Neuronal stem cell (in vitro differentiated cells): ENCODE data around the gene ASCC2. TPM values are rescaled to one million over a fixed set of nuclear protein-coding genes. Genes with fewer than 3 reads are reported as not detected.

ENCODE experiments used
- DNase-seq: peaks from one replicate; pipeline ENCODE4 v3.0.0-alpha.2; 2013; ENCODE audit warnings: low spot score
- H2AFZ ChIP-seq: one replicate; pipeline ENCODE4 v1.6.1; 2013; ENCODE audit warnings: mild to moderate bottlenecking, low read length, inconsistent platforms
- H2AK5ac ChIP-seq: 2 replicates; pipeline ENCODE4 v1.6.1; 2013; ENCODE audit warnings: low read depth, mild to moderate bottlenecking, inconsistent platforms, low read length, moderate library complexity, mixed read lengths
- H2BK120ac ChIP-seq: 2 replicates; pipeline ENCODE4 v1.6.1; 2013; ENCODE audit warnings: low read depth, mild to moderate bottlenecking, inconsistent platforms, low read length, moderate library complexity, mixed read lengths
- H2BK12ac ChIP-seq: one replicate; pipeline ENCODE4 v1.6.1; 2013; ENCODE audit warnings: low read length, inconsistent platforms
- H2BK15ac ChIP-seq: 2 replicates; pipeline ENCODE4 v1.6.1; 2013; ENCODE audit warnings: mild to moderate bottlenecking, low read length, inconsistent platforms, mixed read lengths
- H2BK5ac ChIP-seq: one replicate; pipeline ENCODE4 v1.6.1; 2013; ENCODE audit warnings: inconsistent platforms, mild to moderate bottlenecking, low read length, moderate library complexity
- H3K14ac ChIP-seq: one replicate; pipeline ENCODE4 v1.6.1; 2013; ENCODE audit warnings: low read length, inconsistent platforms
- H3K18ac ChIP-seq: 2 replicates; pipeline ENCODE4 v1.6.1; 2013; ENCODE audit warnings: low read length, inconsistent platforms
- H3K23ac ChIP-seq: 2 replicates; pipeline ENCODE4 v1.6.1; 2013; ENCODE audit warnings: low read depth, mild to moderate bottlenecking, mixed read lengths, low read length, inconsistent platforms; ENCODE audit not compliant: poor library complexity
- H3K27ac ChIP-seq: replicated peaks from 3 replicates; pipeline ENCODE4 v1.5.1; 2013; ENCODE audit warnings: low read length, inconsistent platforms
- H3K27me3 ChIP-seq, 3 experiments: 2 replicates each; pipeline ENCODE4 v1.6.1; 2013; ENCODE audit warnings: low read length in 3 of 3, mild to moderate bottlenecking in 2 of 3, inconsistent platforms in 1 of 3, low read depth in 1 of 3, mixed read lengths in 1 of 3, moderate library complexity in 1 of 3; ENCODE audit not compliant: control insufficient read depth in 3 of 3, insufficient read depth in 3 of 3
- H3K36me3 ChIP-seq, 2 donors: replicated peaks in 1 of 2; 2 replicates each; pipeline ENCODE4 v1.6.1; 2013; ENCODE audit warnings: low read length in 2 of 2; ENCODE audit not compliant: control insufficient read depth in 2 of 2, insufficient read depth in 2 of 2
- H3K4ac ChIP-seq: 2 replicates; pipeline ENCODE4 v1.6.1; 2013; ENCODE audit warnings: inconsistent platforms, mild to moderate bottlenecking, low read length, moderate library complexity
- H3K4me1 ChIP-seq, 2 donors: 1 replicate in 1 of 2; 2 replicates in 1 of 2; pipeline ENCODE4 v1.6.1; 2013; ENCODE audit warnings: low read length in 2 of 2, low read depth in 1 of 2; ENCODE audit not compliant: control insufficient read depth in 2 of 2, insufficient read depth in 1 of 2
- H3K4me2 ChIP-seq: one replicate; pipeline ENCODE4 v1.6.1; 2013; ENCODE audit warnings: mild to moderate bottlenecking, low read length, inconsistent platforms; ENCODE audit not compliant: insufficient read depth, poor library complexity, severe bottlenecking
- H3K4me3 ChIP-seq, 2 donors: 2 replicates each; pipeline ENCODE4 v1.5.1; 2013; ENCODE audit warnings: low read length in 2 of 2, mild to moderate bottlenecking in 2 of 2, inconsistent platforms in 1 of 2, moderate library complexity in 1 of 2
- H3K79me1 ChIP-seq: one replicate; pipeline ENCODE4 v1.6.1; 2013; ENCODE audit warnings: low read depth, mild to moderate bottlenecking, inconsistent platforms, low read length, moderate library complexity
- H3K9ac ChIP-seq: one replicate; pipeline ENCODE4 v1.6.1; 2013; ENCODE audit warnings: mild to moderate bottlenecking, low read depth, low read length, inconsistent platforms; ENCODE audit not compliant: poor library complexity
- H3K9me3 ChIP-seq, 2 donors: replicated peaks in 1 of 2; 2 replicates each; pipeline versions ENCODE3 to v1.6.1; 2013; ENCODE audit warnings: low read length in 2 of 2, mild to moderate bottlenecking in 2 of 2, inconsistent platforms in 1 of 2, low read depth in 1 of 2, mixed read lengths in 1 of 2, moderate library complexity in 1 of 2; ENCODE audit not compliant: control insufficient read depth in 2 of 2, insufficient read depth in 1 of 2
- H4K8ac ChIP-seq: one replicate; pipeline ENCODE4 v1.6.1; 2013; ENCODE audit warnings: low read depth, mild to moderate bottlenecking, inconsistent platforms, low read length, moderate library complexity
- H4K91ac ChIP-seq: one replicate; pipeline ENCODE4 v1.6.1; 2013; ENCODE audit warnings: low read length, low read depth, mild to moderate bottlenecking, inconsistent platforms; ENCODE audit not compliant: poor library complexity
- WGBS, 2 donors: extraction: QIAGEN DNeasy Blood & Tissue Kit; methylation state at CpG; one replicate each; pipeline ENCODE4 v1.1.7; 2013; ENCODE audit warnings: missing lambda C conversion rate in 2 of 2, mixed read lengths in 1 of 2; ENCODE audit not compliant: insufficient read length in 2 of 2, insufficient replicate concordance in 1 of 2; ENCODE audit errors: extremely low coverage in 2 of 2; 5-methylcytosine and 5-hydroxymethylcytosine counted together
- polyA plus RNA-seq, 2 experiments: library from polyadenylated mRNA; stranded (reverse); fragments of 200-250 nt; gene quantifications; one replicate each; pipeline ENCODE4 v1.2.3, GENCODE V29; 2013

The ASCC2 gene, protein sequence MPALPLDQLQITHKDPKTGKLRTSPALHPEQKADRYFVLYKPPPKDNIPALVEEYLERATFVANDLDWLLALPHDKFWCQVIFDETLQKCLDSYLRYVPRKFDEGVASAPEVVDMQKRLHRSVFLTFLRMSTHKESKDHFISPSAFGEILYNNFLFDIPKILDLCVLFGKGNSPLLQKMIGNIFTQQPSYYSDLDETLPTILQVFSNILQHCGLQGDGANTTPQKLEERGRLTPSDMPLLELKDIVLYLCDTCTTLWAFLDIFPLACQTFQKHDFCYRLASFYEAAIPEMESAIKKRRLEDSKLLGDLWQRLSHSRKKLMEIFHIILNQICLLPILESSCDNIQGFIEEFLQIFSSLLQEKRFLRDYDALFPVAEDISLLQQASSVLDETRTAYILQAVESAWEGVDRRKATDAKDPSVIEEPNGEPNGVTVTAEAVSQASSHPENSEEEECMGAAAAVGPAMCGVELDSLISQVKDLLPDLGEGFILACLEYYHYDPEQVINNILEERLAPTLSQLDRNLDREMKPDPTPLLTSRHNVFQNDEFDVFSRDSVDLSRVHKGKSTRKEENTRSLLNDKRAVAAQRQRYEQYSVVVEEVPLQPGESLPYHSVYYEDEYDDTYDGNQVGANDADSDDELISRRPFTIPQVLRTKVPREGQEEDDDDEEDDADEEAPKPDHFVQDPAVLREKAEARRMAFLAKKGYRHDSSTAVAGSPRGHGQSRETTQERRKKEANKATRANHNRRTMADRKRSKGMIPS
- 23.2 TPM for polyA plus RNA-seq (2013, experiment 1 of 2)
- 24.0 TPM for polyA plus RNA-seq (2013, experiment 2 of 2)

DNA sequence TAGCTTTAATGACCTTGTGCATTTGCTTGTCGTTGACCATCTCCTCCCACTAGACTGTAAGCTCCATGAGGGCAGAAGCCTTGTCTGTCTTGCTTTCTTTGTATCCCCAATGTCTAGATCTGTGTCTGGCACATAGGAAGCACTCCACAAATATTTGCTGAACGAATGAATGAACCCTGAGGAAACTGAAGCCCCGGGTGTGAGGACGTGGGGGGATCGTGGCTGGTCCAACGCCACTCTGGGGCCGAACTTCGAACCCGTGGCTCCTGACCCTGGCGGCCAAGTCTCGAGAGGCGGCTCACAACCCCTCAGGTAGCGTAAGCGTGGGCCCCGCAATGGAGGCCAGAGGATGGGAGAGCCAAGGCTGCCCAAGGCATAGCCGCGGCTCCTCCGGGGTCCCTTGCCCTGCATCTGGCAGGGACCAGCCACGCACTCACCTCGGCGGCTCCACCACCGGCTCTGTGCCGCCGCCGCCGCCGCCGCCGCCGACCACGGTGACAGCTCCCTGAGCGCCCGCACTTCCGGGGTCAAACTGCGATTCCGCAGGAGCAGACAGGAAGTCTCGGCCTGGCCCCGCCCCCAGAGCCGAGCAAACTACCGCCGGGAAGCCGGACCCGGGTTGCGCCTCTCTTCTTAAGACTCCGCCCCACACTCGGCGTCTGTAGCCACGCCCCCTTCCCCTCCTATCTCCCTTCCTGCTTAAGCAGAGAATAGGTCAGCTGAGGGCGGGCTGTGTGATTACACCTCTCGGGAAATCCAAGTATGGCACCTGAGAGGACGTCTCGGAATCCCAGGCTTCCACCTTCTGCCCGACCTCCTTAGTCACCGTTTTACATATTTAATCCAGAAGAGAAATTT is at the start of gene ASCC2:
Gene ASCC2, minus strand, starts transcription at position 534 of the 858 bp plus-strand sequence. CDS start 5,949 bp downstream, outside the sequence.
- H2BK120ac ChIP-seq = no peak within 1 kb of the TSS
- H3K18ac ChIP-seq = peak within 1 kb of the TSS; percentile 54
- no peak within 1 kb of the TSS for H3K23ac ChIP-seq
- no peak within 1 kb of the TSS for H2BK5ac ChIP-seq
- peaks cover 3 to 21% of the 10 kb centered on the region in 2 donors for H3K36me3 ChIP-seq
- peak within 1 kb of the TSS; percentile 94 for H3K9ac ChIP-seq
- no peaks in the 10 kb centered on the region for H3K9me3 ChIP-seq
- peak within 1 kb of the TSS; percentile 87 to 92 for H3K4me3 ChIP-seq
- H3K14ac ChIP-seq = no peak within 1 kb of the TSS
- peaks cover 0 to 4% of the 10 kb centered on the region in 2 donors for H3K4me1 ChIP-seq
- H3K4me2 ChIP-seq = peak within 1 kb of the TSS; percentile 72
- H2BK12ac ChIP-seq = no peak within 1 kb of the TSS
- H3K4ac ChIP-seq = no peak within 1 kb of the TSS
- peaks cover 2% of the 10 kb centered on the region for H3K79me1 ChIP-seq
- peak; percentile 95 for DNase-seq
- H3K27me3 ChIP-seq = no peaks in the 10 kb centered on the region
- H4K91ac ChIP-seq = no peak within 1 kb of the TSS
- no peak within 1 kb of the TSS for H2BK15ac ChIP-seq
- H2AFZ ChIP-seq = peak within 1 kb of the TSS; percentile 96
- H4K8ac ChIP-seq = no peak within 1 kb of the TSS
- no peak within 1 kb of the TSS for H3K27ac ChIP-seq
- no peak within 1 kb of the TSS for H2AK5ac ChIP-seq
- no CpG with 5 or more reads among the region's 54 CpGs for WGBS, 2 donors

- no peak overlapping the region for H4K91ac ChIP-seq
- H2BK12ac ChIP-seq = no peak overlapping the region
- H3K79me1 ChIP-seq = peaks cover 4% of the 10 kb centered on the region
- H4K8ac ChIP-seq = no peak overlapping the region
- no peak overlapping the region for H3K27ac ChIP-seq
- no peak overlapping the region for H3K14ac ChIP-seq
- H3K36me3 ChIP-seq = no peaks in the 10 kb centered on the region
- H2BK5ac ChIP-seq = no peak overlapping the region
- no peaks in the 10 kb centered on the region for H3K9me3 ChIP-seq
- no peak overlapping the region for H2BK120ac ChIP-seq
- no peak for DNase-seq
- H3K18ac ChIP-seq = no peak overlapping the region
- no peaks in the 10 kb centered on the region for H3K27me3 ChIP-seq
- H2AK5ac ChIP-seq = no peak overlapping the region
- peaks cover 1 to 2% of the 10 kb centered on the region in 2 donors for H3K4me1 ChIP-seq
- H3K23ac ChIP-seq = no peak overlapping the region
- no CpG with 5 or more reads among the region's 2 CpGs for WGBS, 2 donors
- no peak overlapping the region for H2AFZ ChIP-seq
- no peak overlapping the region for H3K4ac ChIP-seq
- no peak overlapping the region for H3K9ac ChIP-seq
- H2BK15ac ChIP-seq = no peak overlapping the region
- H3K4me2 ChIP-seq = no peak overlapping the region
- no peak overlapping the region for H3K4me3 ChIP-seq
Measured at GRCh38 chr22:29887358-29887757, 49.3 kb upstream of the ASCC2 start.

GRCh38 chr22:29886596-29886995 is 48.5 kb upstream of the ASCC2 start:
- Histone ChIP-seq H2AFZ (no peak overlapping the region), H3K4me1 (peaks cover 1 to 2% of the 10 kb centered on the region in 2 donors), H4K91ac (no peak overlapping the region), H3K36me3 (no peaks in the 10 kb centered on the region), H3K79me1 (peaks cover 4% of the 10 kb centered on the region), H2BK120ac (no peak overlapping the region), H3K23ac (no peak overlapping the region), H2BK12ac (no peak overlapping the region), H2BK5ac (no peak overlapping the region), H3K9ac (no peak overlapping the region), H3K9me3 (no peaks in the 10 kb centered on the region), H4K8ac (no peak overlapping the region), H3K27me3 (no peaks in the 10 kb centered on the region), H2AK5ac (no peak overlapping the region), H3K4me3 (no peak overlapping the region), H2BK15ac (no peak overlapping the region), H3K27ac (no peak overlapping the region), H3K4ac (no peak overlapping the region), H3K14ac (no peak overlapping the region), H3K18ac (no peak overlapping the region), H3K4me2 (no peak overlapping the region)
- WGBS, 2 donors = no CpG with 5 or more reads among the region's 1 CpG
- no peak for DNase-seq
